Measurements from ENCODE around the gene TRAPPC5.

Gene TRAPPC5

DNA sequence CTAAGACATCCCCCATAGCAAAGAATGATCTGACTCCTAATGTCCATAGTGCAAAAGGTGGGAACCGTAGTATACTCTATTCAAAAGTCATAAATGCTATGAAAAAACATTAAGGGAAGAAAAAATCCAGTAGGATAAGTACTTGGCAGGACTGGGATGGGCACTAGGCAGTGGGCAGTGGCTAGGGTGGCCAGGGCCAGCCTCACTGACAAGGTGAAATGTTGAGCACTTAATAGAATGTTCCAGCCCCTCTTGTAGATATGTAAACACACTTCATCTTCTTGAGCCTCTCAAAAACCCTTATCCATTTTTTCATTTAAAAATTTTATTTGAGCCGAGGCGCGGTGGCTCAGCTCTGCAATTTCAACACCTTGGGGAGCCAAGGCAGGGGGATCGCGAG lies 52.7 kb downstream of the TRAPPC5 start:
- no peak for DNase-seq

DNA sequence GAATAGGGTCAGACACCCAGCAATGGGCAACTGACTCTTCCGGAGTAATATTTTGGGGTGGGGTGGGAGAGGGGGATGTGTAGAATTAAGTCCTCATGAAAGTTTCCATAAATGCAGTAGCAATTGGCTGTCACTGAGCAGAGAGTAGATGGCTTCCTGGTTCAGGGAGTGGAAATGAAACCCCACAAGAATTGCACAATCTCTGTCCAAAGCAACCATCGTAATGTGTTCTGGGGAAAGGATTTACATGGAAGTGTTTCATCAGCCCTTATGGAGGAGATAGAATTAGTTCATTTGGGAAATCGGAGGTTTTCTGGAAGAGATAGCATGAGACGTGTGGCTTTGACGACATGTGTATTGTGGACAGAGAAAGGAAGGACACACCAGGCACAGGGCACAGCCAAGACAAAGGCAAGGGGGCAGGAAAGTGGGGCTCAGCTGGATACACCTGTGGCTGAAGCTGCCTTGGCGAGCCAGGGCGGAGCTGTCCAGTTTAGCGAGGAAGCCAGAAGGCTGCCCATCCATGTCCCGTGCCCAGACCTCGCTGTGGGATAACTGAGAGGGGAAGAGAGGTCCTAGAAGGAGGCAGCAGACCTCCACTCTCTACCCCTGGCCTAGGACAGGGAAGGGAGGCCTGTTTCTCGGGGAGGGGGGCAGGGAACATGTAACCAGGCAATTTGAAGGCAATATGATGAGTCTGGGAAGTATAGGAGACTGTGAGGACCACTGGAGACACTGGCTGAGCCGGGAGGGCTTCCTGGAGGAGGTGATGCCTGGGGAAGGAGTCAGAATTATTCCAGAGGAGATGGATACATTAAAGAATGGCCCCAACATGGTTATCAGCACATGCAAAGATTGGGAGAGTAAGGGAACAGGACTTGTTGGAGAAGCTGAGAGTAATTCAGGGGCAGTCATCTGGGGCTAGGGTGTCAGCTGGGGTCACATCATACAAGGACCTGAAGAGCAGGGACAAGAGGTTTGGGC lies 53.9 kb downstream of the TRAPPC5 start:
- DNase-seq = no peak

DNA sequence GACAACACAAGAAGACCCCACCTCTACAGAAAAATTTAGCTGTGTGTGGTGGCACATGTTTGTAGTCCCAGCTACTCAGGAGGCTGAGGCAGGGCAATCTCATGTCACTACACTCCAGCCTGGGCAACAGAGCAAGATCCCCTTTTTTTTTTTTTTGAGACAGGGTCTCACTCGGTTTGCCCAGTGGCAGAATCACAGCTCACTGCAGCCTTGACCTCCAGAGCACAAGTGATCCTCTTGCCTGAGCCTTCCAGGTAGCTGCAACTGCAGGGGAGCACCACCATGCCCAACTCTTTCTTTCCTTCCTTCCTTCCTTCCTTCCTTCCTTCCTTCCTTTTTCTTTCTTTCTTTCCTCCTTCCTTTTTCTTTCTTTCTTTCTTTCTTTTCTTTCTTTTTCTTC lies 55.5 kb downstream of the TRAPPC5 start:
- DNase-seq = no peak

GRCh38 chr19:7737215-7737614 lies 56.6 kb downstream of the TRAPPC5 start:
- no peak for DNase-seq

Data from NCI-H446 (cell line).